IMR-90 (cell line): Measurements from ENCODE around the gene CDK14. TPM values are rescaled to one million over a fixed set of nuclear protein-coding genes. Genes with fewer than 3 reads are reported as not detected.

Experiments
- ATAC-seq: fragments of 200-7000 bp; cut with Tn5 transposase; 2 replicates; pipeline ENCODE4 v1.9.1; 2020; ENCODE audit warnings: low read depth, mild to moderate bottlenecking, moderate library complexity
- BruUV-seq: library from RNA; stranded (reverse); fragments of 400-500 nt; replicated peaks from 2 replicates; lab custom pipeline; 2021; lab: Mats Ljungman, UMichigan
- CTCF ChIA-PET: fragments of 300-600 bp; formaldehyde crosslinking; extraction: SDS; loops from one replicate; lab custom pipeline; 2021; ENCODE audit warnings: antibody characterized with exemption; lab: Yijun Ruan, JAX
- POLR2A ChIA-PET: fragments of 300-600 bp; sonication (Branson Sonifier 250); formaldehyde crosslinking; loops from one replicate; lab custom pipeline; 2022; ENCODE audit warnings: antibody characterized with exemption; ENCODE audit not compliant: unreplicated experiment; lab: Charles Lee
- DNase-seq: peaks from one replicate; pipeline ENCODE4 v3.0.0; 2013
- H2AFZ ChIP-seq: replicated peaks from 2 replicates; pipeline ENCODE3; 2013; ENCODE audit warnings: low read length, mild to moderate bottlenecking; ENCODE audit not compliant: poor library complexity
- H2AK5ac ChIP-seq: 2 replicates; pipeline ENCODE4 v1.6.1; 2013; ENCODE audit warnings: low read depth, low read length, inconsistent platforms
- H2AK9ac ChIP-seq: replicated peaks from 2 replicates; pipeline ENCODE3; 2013; ENCODE audit warnings: mild to moderate bottlenecking, low read depth, low read length, moderate library complexity; ENCODE audit not compliant: poor library complexity
- H2BK120ac ChIP-seq: 2 replicates; pipeline ENCODE4 v1.6.1; 2013; ENCODE audit warnings: low read depth, low read length, inconsistent platforms
- H2BK15ac ChIP-seq: 3 replicates; pipeline ENCODE4 v1.6.1; 2013; ENCODE audit warnings: low read depth, low read length, inconsistent platforms
- H2BK20ac ChIP-seq: 2 replicates; pipeline ENCODE4 v1.6.1; 2013; ENCODE audit warnings: low read depth, mild to moderate bottlenecking, inconsistent platforms, low read length, moderate library complexity
- H2BK5ac ChIP-seq: 2 replicates; pipeline ENCODE4 v1.6.1; 2013; ENCODE audit warnings: mild to moderate bottlenecking, low read depth, low read length, inconsistent platforms; ENCODE audit not compliant: poor library complexity, severe bottlenecking
- H3K14ac ChIP-seq: replicated peaks from 2 replicates; pipeline ENCODE4 v1.6.1; 2013; ENCODE audit warnings: low read depth, low read length, inconsistent platforms
- H3K18ac ChIP-seq: 2 replicates; pipeline ENCODE4 v1.6.1; 2013; ENCODE audit warnings: low read depth, low read length, control low read depth
- H3K23ac ChIP-seq: 2 replicates; pipeline ENCODE4 v1.6.1; 2013; ENCODE audit warnings: low read depth, low read length, inconsistent platforms
- H3K27ac ChIP-seq: 2 replicates; pipeline ENCODE4 v1.5.1; 2013; ENCODE audit warnings: mild to moderate bottlenecking, control low read depth, low read length; ENCODE audit not compliant: insufficient read depth
- H3K27me3 ChIP-seq: 2 replicates; pipeline ENCODE4 v1.6.1; 2013; ENCODE audit warnings: low read length; ENCODE audit not compliant: control insufficient read depth, insufficient read depth
- H3K36me3 ChIP-seq: 2 replicates; pipeline ENCODE4 v1.6.1; 2013; ENCODE audit warnings: low read length, mixed read lengths; ENCODE audit not compliant: control insufficient read depth, insufficient read depth
- H3K4ac ChIP-seq: 2 replicates; pipeline ENCODE4 v1.6.1; 2013; ENCODE audit warnings: low read depth, low read length, inconsistent platforms
- H3K4me1 ChIP-seq: 2 replicates; pipeline ENCODE4 v1.6.1; 2013; ENCODE audit warnings: low read length, mixed read lengths; ENCODE audit not compliant: control insufficient read depth, insufficient read depth
- H3K4me2 ChIP-seq: 2 replicates; pipeline ENCODE4 v1.6.1; 2013; ENCODE audit warnings: low read depth, mild to moderate bottlenecking, control low read depth, low read length, moderate library complexity
- H3K4me3 ChIP-seq: 2 replicates; pipeline ENCODE4 v1.5.1; 2013; ENCODE audit warnings: low read depth, mild to moderate bottlenecking, control low read depth, low read length, moderate library complexity; ENCODE audit not compliant: insufficient read depth
- H3K56ac ChIP-seq: 2 replicates; pipeline ENCODE4 v1.6.1; 2013; ENCODE audit warnings: low read length, inconsistent platforms; ENCODE audit not compliant: insufficient read depth; ENCODE audit errors: extremely low read depth
- H3K79me1 ChIP-seq, 2 experiments: 2 replicates each; pipeline ENCODE4 v1.6.1; 2013; ENCODE audit warnings: low read length in 2 of 2, inconsistent platforms in 1 of 2, low read depth in 1 of 2
- H3K9ac ChIP-seq: 2 replicates; pipeline ENCODE4 v1.6.1; 2013; ENCODE audit warnings: low read depth, low read length, control low read depth
- H3K9me1 ChIP-seq: 2 replicates; pipeline ENCODE4 v1.6.1; 2013; ENCODE audit warnings: low read length, inconsistent platforms; ENCODE audit not compliant: insufficient read depth
- H3K9me3 ChIP-seq: 2 replicates; pipeline ENCODE4 v1.6.1; 2013; ENCODE audit warnings: low read length; ENCODE audit not compliant: control insufficient read depth, insufficient read depth
- H4K20me1 ChIP-seq: 2 replicates; pipeline ENCODE4 v1.6.1; 2013; ENCODE audit warnings: low read length, inconsistent platforms; ENCODE audit not compliant: insufficient read depth
- H4K5ac ChIP-seq: 2 replicates; pipeline ENCODE4 v1.6.1; 2013; ENCODE audit warnings: mild to moderate bottlenecking, low read depth, low read length, control low read depth
- H4K8ac ChIP-seq, 2 experiments: 2 replicates each; pipeline ENCODE4 v1.6.1; 2013; ENCODE audit warnings: low read depth in 2 of 2, low read length in 2 of 2, control low read depth in 1 of 2, inconsistent platforms in 1 of 2
- H4K91ac ChIP-seq: 2 replicates; pipeline ENCODE4 v1.6.1; 2013; ENCODE audit warnings: low read depth, low read length, inconsistent platforms; ENCODE audit not compliant: insufficient read depth
- CHD1 ChIP-seq: IDR thresholded peaks from 2 replicates; pipeline ENCODE4 v1.6.1; 2012; ENCODE audit warnings: low read depth, low read length, improper control_type of control experiment
- NFE2L2 ChIP-seq: fragments of 150-350 bp; IDR thresholded peaks from 2 replicates; pipeline ENCODE4 v1.6.1; 2016; ENCODE audit warnings: low read depth, mild to moderate bottlenecking, low read length
- RFX5 ChIP-seq: IDR thresholded peaks from 2 replicates; pipeline ENCODE4 v1.8.0; 2012; ENCODE audit warnings: low read depth, mild to moderate bottlenecking, low read length, moderate library complexity
- WGBS, 2 experiments: methylation state at CpG; one replicate each; pipeline versions ENCODE4 v1.1.5 to v1.1.7; 2013; ENCODE audit warnings: missing lambda C conversion rate in 2 of 2; ENCODE audit not compliant: insufficient read length in 1 of 2; ENCODE audit errors: extremely low coverage in 2 of 2; 5-methylcytosine and 5-hydroxymethylcytosine counted together
- dilution Hi-C: fragments of 300-500 bp; cut with HindIII; formaldehyde crosslinking; loops from one replicate; pipeline ENCODE4 v1.14.3; 2018; ENCODE audit warnings: low sequenced_read_pairs; ENCODE audit not compliant: unreplicated experiment
- in situ Hi-C: fragments of 300-500 bp; cut with MboI; formaldehyde crosslinking; loops from 3 replicates; pipeline ENCODE4 v1.14.3; 2019; ENCODE audit warnings: low sequenced_read_pairs, inconsistent platforms, mixed read lengths
- intact Hi-C: fragments of 100-400 bp; cut with micrococcal nuclease; formaldehyde crosslinking; loops from 2 replicates; pipeline ENCODE4 v1.10.0; 2022
- polyA plus RNA-seq, 3 experiments: library from polyadenylated mRNA; depleted of rRNA; stranded (reverse); fragments of >200 nt; gene quantifications; 2 replicates each; pipeline ENCODE4 v1.2.3, GENCODE V29; 2012; ENCODE audit warnings: low replicate concordance in 1 of 3
- total RNA-seq: library from RNA; depleted of rRNA; stranded (reverse); fragments of >200 nt; gene quantifications from 2 replicates; pipeline ENCODE4 v1.2.3, GENCODE V29; 2012

CDK14 gene
- total and polyA plus RNA-seq, 2 of the 4 experiments (the other 2 are of a cell fraction), result 10.1 to 29.6 TPM

DNA sequence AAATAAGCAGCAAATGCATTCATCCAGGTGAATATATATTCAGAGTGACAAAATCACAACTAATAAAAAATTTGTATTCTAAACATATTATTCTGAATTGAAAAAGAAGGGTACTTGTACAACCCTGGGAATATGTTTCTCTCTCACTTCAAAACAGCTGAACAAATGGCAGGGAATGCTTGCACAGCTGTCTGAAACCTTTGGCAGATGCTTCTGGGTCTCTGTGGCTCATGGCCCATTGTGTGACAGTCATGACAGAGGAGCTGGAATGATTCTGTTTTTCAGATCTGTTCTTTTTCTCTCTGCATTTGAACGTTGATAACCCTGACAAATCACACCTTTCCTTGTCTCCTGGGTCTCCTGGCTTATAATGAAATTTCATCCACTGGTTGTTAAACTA, 392.4 kb downstream of the CDK14 start:
- no CpG with 5 or more reads among the region's 1 CpG for WGBS, 2 experiments

More for the DNA sequence above, 392.4 kb downstream of the CDK14 start:
- Histone ChIP-seq H2AFZ (no peak overlapping the region), H2AK5ac (no peak overlapping the region), H4K91ac (no peak overlapping the region), H3K9me3 (no peaks in the 10 kb centered on the region), H3K4me1 (no peaks in the 10 kb centered on the region), H3K14ac (no peak overlapping the region), H3K9me1 (no peaks in the 10 kb centered on the region), H2BK5ac (no peak overlapping the region), H3K9ac (no peak overlapping the region), H3K4me3 (no peak overlapping the region), H3K23ac (no peak overlapping the region), H4K8ac (no peak overlapping the region), H3K79me1 (no peaks in the 10 kb centered on the region), H3K27ac (no peak overlapping the region), H4K20me1 (no peaks in the 10 kb centered on the region), H2AK9ac (no peak overlapping the region), H3K56ac (no peak overlapping the region), H3K4me2 (no peak overlapping the region), H2BK20ac (no peak overlapping the region), H3K27me3 (no peaks in the 10 kb centered on the region), H2BK15ac (no peak overlapping the region), H4K5ac (no peak overlapping the region), H3K36me3 (no peaks in the 10 kb centered on the region; the same call in 1 of the 2 replicates), H3K4ac (no peak overlapping the region), H3K18ac (no peak overlapping the region), H2BK120ac (no peak overlapping the region)
- intact Hi-C loops (no loop called here), in situ Hi-C loops (no loop called here), dilution Hi-C loops (no loop called here)
- BruUV-seq, result no TSS peak
- CTCF ChIA-PET, result no interaction called here
- DNase-seq (no peak), ATAC-seq (no peak)
- TF ChIP-seq RFX5, result no peak
- TF ChIP-seq NFE2L2, result no peak
- no peak for TF ChIP-seq CHD1
- POLR2A ChIA-PET, result no interaction called here
